Lower lobe of right lung (tissue), 2 donors: ENCODE measurements around the gene UNKL. TPM values are rescaled to one million over a fixed set of nuclear protein-coding genes. Genes with fewer than 3 reads are reported as not detected.
"Not testable (repeated sequence)": the region's sequence is repeated elsewhere in the genome, so short reads cannot be mapped to it uniquely, and the experiment has no call there.

ENCODE experiments used
- ATAC-seq, 2 donors: fragments of 200-7000 bp; cut with Tn5 transposase; one replicate each; pipeline ENCODE4 v1.9.1; 2020 to 2022; ENCODE audit warnings: mild to moderate bottlenecking in 2 of 2, moderate library complexity in 2 of 2
- DNase-seq: peaks from one replicate; pipeline ENCODE4 v3.0.0-alpha.2; 2020
- H3K27ac ChIP-seq: fragments of 200-600 bp; one replicate; pipeline ENCODE4 v1.8.0; 2022
- H3K27me3 ChIP-seq: fragments of 200-600 bp; one replicate; pipeline ENCODE4 v1.8.0; 2022; ENCODE audit warnings: low read depth
- H3K36me3 ChIP-seq: fragments of 200-600 bp; one replicate; pipeline ENCODE4 v1.8.0; 2022; ENCODE audit warnings: mild to moderate bottlenecking
- H3K4me1 ChIP-seq: fragments of 200-600 bp; one replicate; pipeline ENCODE4 v1.8.0; 2022
- H3K4me3 ChIP-seq: fragments of 200-600 bp; one replicate; pipeline ENCODE4 v1.8.0; 2022; ENCODE audit warnings: mild to moderate bottlenecking
- H3K9me3 ChIP-seq: fragments of 200-600 bp; one replicate; pipeline ENCODE4 v1.8.0; 2022
- CTCF ChIP-seq: fragments of 200-600 bp; IDR thresholded peaks from one replicate; pipeline ENCODE4 v1.8.0; 2022; ENCODE audit warnings: antibody characterized with exemption, mild to moderate bottlenecking
- intact Hi-C: fragments of 100-400 bp; cut with DNase I; formaldehyde crosslinking; loops from one replicate; pipeline ENCODE4 v1.11.0; 2022
- total RNA-seq: library from RNA; stranded (reverse); fragmentation: NEBNext Ultra II Directional; extraction: Animal tissue kit (Norgen Biotek cat#: 25700); gene quantifications from one replicate; pipeline ENCODE4 v1.2.1, GENCODE V29; 2021
- donor health status: DM: no; HTN: yes; CAD: no; lungs with severe emphysema.

UNKL gene
- total RNA-seq, 1 donor from 2014 or later: 23.1 TPM

GRCh38 chr16:1330931-1331711 lies 83.4 kb downstream of the UNKL start:
- peak overlapping the region; percentile 54 for H3K4me3 ChIP-seq
- intact Hi-C loops: no loop called here
- TF ChIP-seq CTCF: no peak
- peak overlapping the region; percentile 79 for H3K27ac ChIP-seq
- peaks cover 1% of the 10 kb centered on the region for H3K36me3 ChIP-seq
- no peaks in the 10 kb centered on the region for H3K9me3 ChIP-seq
- DNase-seq (no peak), ATAC-seq (no peak)
- H3K27me3 ChIP-seq: peaks cover 37% of the 10 kb centered on the region
- H3K4me1 ChIP-seq: peaks cover 34% of the 10 kb centered on the region

- intact Hi-C loops: no loop called here
- Histone ChIP-seq H3K9me3 (no peaks in the 10 kb centered on the region), H3K27me3 (peaks cover 31% of the 10 kb centered on the region), H3K27ac (peak overlapping the region; percentile 79), H3K4me1 (peaks cover 34% of the 10 kb centered on the region), H3K4me3 (no peak overlapping the region), H3K36me3 (peaks cover 9% of the 10 kb centered on the region)
- DNase-seq: no peak
- TF ChIP-seq CTCF: peak; percentile 41
- no peak for ATAC-seq
Measured at GRCh38 chr16:1330260-1330914, 84.1 kb downstream of the UNKL start.

GRCh38 chr16:1328961-1329360 lies 85.5 kb downstream of the UNKL start:
- Histone ChIP-seq H3K4me1 (peaks cover 26% of the 10 kb centered on the region), H3K27me3 (peaks cover 17% of the 10 kb centered on the region), H3K36me3 (peaks cover 23% of the 10 kb centered on the region)
- H3K4me3 ChIP-seq, ATAC-seq, DNase-seq, intact Hi-C loops, H3K27ac ChIP-seq, H3K9me3 ChIP-seq: not testable (repeated sequence)

GRCh38 chr16:1328136-1328535 lies 86.4 kb downstream of the UNKL start:
- DNase-seq, H3K4me3 ChIP-seq, H3K27ac ChIP-seq, H3K9me3 ChIP-seq, intact Hi-C loops, ATAC-seq, H3K27me3 ChIP-seq: not testable (repeated sequence)
- Histone ChIP-seq H3K4me1 (peaks cover 20% of the 10 kb centered on the region), H3K36me3 (peaks cover 31% of the 10 kb centered on the region)

- TF ChIP-seq CTCF: no peak
- ATAC-seq (no peak), DNase-seq (no peak)
- Histone ChIP-seq H3K36me3 (peaks cover 35% of the 10 kb centered on the region), H3K27me3 (peaks cover 3% of the 10 kb centered on the region), H3K4me3 (no peak overlapping the region), H3K4me1 (peaks cover 15% of the 10 kb centered on the region), H3K9me3 (no peaks in the 10 kb centered on the region), H3K27ac (no peak overlapping the region)
- intact Hi-C loops: no loop called here
Measured at GRCh38 chr16:1327619-1327947, 86.9 kb downstream of the UNKL start.

- intact Hi-C loops: no loop called here
- no peak overlapping the region for H3K27ac ChIP-seq
- ATAC-seq (no peak), DNase-seq (no peak)
- peaks cover 40% of the 10 kb centered on the region for H3K36me3 ChIP-seq
- H3K4me3 ChIP-seq: no peak overlapping the region
- H3K4me1 ChIP-seq: peaks cover 10% of the 10 kb centered on the region
- no peaks in the 10 kb centered on the region for H3K9me3 ChIP-seq
- H3K27me3 ChIP-seq: no peaks in the 10 kb centered on the region
- TF ChIP-seq CTCF: no peak
Measured at GRCh38 chr16:1326946-1327618, 87.4 kb downstream of the UNKL start.
